WTC11 (cell line): ENCODE results near the gene ZNF660. TPM values are rescaled to one million over a fixed set of nuclear protein-coding genes. Genes with fewer than 3 reads are reported as not detected.
A peak's percentile ranks its signal among the peaks of the same experiment; 100 is the strongest.
"Not testable (repeated sequence)": the region's sequence is repeated elsewhere in the genome, so short reads cannot be mapped to it uniquely, and the experiment has no call there.

Experiments used
- ATAC-seq: fragments of 200-7000 bp; cut with Tn5 transposase; 2 replicates; pipeline ENCODE4 v1.10.0; 2021; ENCODE audit warnings: mild to moderate bottlenecking, moderate library complexity
- CTCF ChIA-PET: fragments of 300-600 bp; sonication (Branson Sonifier 250); formaldehyde crosslinking; loops from one replicate; lab custom pipeline; 2021; ENCODE audit warnings: antibody characterized with exemption; lab: Charles Lee
- POLR2A ChIA-PET: fragments of 350-600 bp; sonication (Branson Sonifier 250); formaldehyde crosslinking; loops from one replicate; lab custom pipeline; 2021; ENCODE audit warnings: antibody characterized with exemption; lab: Charles Lee
- DNase-seq: peaks from one replicate; pipeline ENCODE4 v3.0.0; 2021; ENCODE audit warnings: low spot score
- H3K27ac Mint-ChIP-seq: 2 replicates; pipeline ENCODE4 v1.8.0; 2021; ENCODE audit warnings: mixed read lengths
- H3K27me3 Mint-ChIP-seq: 2 replicates; pipeline ENCODE4 v1.8.0; 2021; ENCODE audit warnings: low read depth, mild to moderate bottlenecking, moderate library complexity, mixed read lengths
- H3K36me3 Mint-ChIP-seq: 2 replicates; pipeline ENCODE4 v1.8.0; 2021; ENCODE audit warnings: mixed read lengths
- H3K4me1 Mint-ChIP-seq: 2 replicates; pipeline ENCODE4 v1.8.0; 2022; ENCODE audit warnings: mixed read lengths
- H3K4me3 Mint-ChIP-seq: 2 replicates; pipeline ENCODE4 v1.8.0; 2021; ENCODE audit warnings: mild to moderate bottlenecking, moderate library complexity, mixed read lengths
- H3K9me3 Mint-ChIP-seq: 2 replicates; pipeline ENCODE4 v1.8.0; 2021; ENCODE audit warnings: mixed read lengths
- ATF1 ChIP-seq: sonication (generic); formaldehyde crosslinking; IDR thresholded peaks from 2 replicates; pipeline ENCODE4 v1.8.1; 2023; ENCODE audit warnings: mild to moderate bottlenecking, moderate library complexity, missing genetic modification reagents
- CREB1 ChIP-seq: sonication (generic); formaldehyde crosslinking; IDR thresholded peaks from 2 replicates; pipeline ENCODE4 v1.8.0; 2023; ENCODE audit warnings: mild to moderate bottlenecking, missing genetic modification reagents
- ELF4 ChIP-seq: sonication (generic); formaldehyde crosslinking; IDR thresholded peaks from 2 replicates; pipeline ENCODE4 v1.8.1; 2022; ENCODE audit warnings: low read depth, mild to moderate bottlenecking, moderate library complexity, missing genetic modification reagents
- FOXJ3 ChIP-seq: sonication (generic); formaldehyde crosslinking; IDR thresholded peaks from 2 replicates; pipeline ENCODE4 v1.9.0; 2021; ENCODE audit warnings: missing genetic modification reagents, mild to moderate bottlenecking, borderline replicate concordance
- FOXK1 ChIP-seq: sonication (generic); formaldehyde crosslinking; IDR thresholded peaks from 2 replicates; pipeline ENCODE4 v1.8.0; 2022; ENCODE audit warnings: mild to moderate bottlenecking, moderate library complexity, missing genetic modification reagents
- FOXP1 ChIP-seq: sonication (generic); formaldehyde crosslinking; IDR thresholded peaks from 2 replicates; pipeline ENCODE4 v1.8.0; 2022; ENCODE audit warnings: missing genetic modification reagents, mild to moderate bottlenecking, moderate library complexity, borderline replicate concordance
- GTF2I ChIP-seq: fragments of 250-450 bp; sonication (Bioruptor Pico); conservative IDR thresholded peaks from 2 replicates; pipeline ENCODE4 v1.4.0; 2021; ENCODE audit warnings: mild to moderate bottlenecking
- HMGA2 ChIP-seq: fragments of 250-450 bp; sonication (Bioruptor Pico); IDR thresholded peaks from 2 replicates; pipeline ENCODE4 v1.4.0; 2021; ENCODE audit warnings: mild to moderate bottlenecking, moderate library complexity
- NFE2L1 ChIP-seq: sonication (generic); formaldehyde crosslinking; IDR thresholded peaks from 2 replicates; pipeline ENCODE4 v1.8.1; 2023; ENCODE audit warnings: missing genetic modification reagents
- RORB ChIP-seq: fragments of 250-450 bp; sonication (Bioruptor Pico); IDR thresholded peaks from 2 replicates; pipeline ENCODE4 v1.9.0; 2021; ENCODE audit warnings: mild to moderate bottlenecking
- SOX15 ChIP-seq: fragments of 250-450 bp; sonication (Bioruptor Pico); IDR thresholded peaks from 2 replicates; pipeline ENCODE4 v1.9.0; 2021; ENCODE audit warnings: mild to moderate bottlenecking
- TCF7 ChIP-seq: sonication (generic); formaldehyde crosslinking; IDR thresholded peaks from 2 replicates; pipeline ENCODE4 v1.8.0; 2022; ENCODE audit warnings: mild to moderate bottlenecking, low read depth, missing genetic modification reagents, moderate library complexity
- TP53 ChIP-seq: sonication (generic); formaldehyde crosslinking; IDR thresholded peaks from 2 replicates; pipeline ENCODE4 v1.8.1; 2023; ENCODE audit warnings: mild to moderate bottlenecking, missing genetic modification reagents
- ZNF138 ChIP-seq: sonication (generic); formaldehyde crosslinking; conservative IDR thresholded peaks from 2 replicates; pipeline ENCODE4 v1.8.1; 2022; ENCODE audit warnings: mild to moderate bottlenecking, moderate library complexity, missing genetic modification reagents
- ZNF219 ChIP-seq: sonication (generic); formaldehyde crosslinking; IDR thresholded peaks from 2 replicates; pipeline ENCODE4 v1.8.0; 2023; ENCODE audit warnings: missing genetic modification reagents, mild to moderate bottlenecking, borderline replicate concordance
- ZNF416 ChIP-seq: fragments of 250-450 bp; sonication (Bioruptor Pico); IDR thresholded peaks from 2 replicates; pipeline ENCODE4 v1.9.0; 2021; ENCODE audit warnings: mild to moderate bottlenecking, inconsistent platforms
- total RNA-seq: library from RNA; stranded (reverse); gene quantifications from 3 replicates; pipeline ENCODE4 v1.2.3, GENCODE V29; 2021
- TF ChIP-seq, protein P1 (sequence below): sonication (generic); formaldehyde crosslinking; IDR thresholded peaks from 2 replicates; pipeline ENCODE4 v1.8.0; 2023; ENCODE audit warnings: mild to moderate bottlenecking, missing genetic modification reagents
- TF ChIP-seq, protein P2 (sequence below): sonication (generic); formaldehyde crosslinking; IDR thresholded peaks from 2 replicates; pipeline ENCODE4 v1.8.0; 2022; ENCODE audit warnings: mild to moderate bottlenecking, missing genetic modification reagents

Gene ZNF660
- total RNA-seq, 1 experiment from 2014 or later, result 9.0 TPM

DNA sequence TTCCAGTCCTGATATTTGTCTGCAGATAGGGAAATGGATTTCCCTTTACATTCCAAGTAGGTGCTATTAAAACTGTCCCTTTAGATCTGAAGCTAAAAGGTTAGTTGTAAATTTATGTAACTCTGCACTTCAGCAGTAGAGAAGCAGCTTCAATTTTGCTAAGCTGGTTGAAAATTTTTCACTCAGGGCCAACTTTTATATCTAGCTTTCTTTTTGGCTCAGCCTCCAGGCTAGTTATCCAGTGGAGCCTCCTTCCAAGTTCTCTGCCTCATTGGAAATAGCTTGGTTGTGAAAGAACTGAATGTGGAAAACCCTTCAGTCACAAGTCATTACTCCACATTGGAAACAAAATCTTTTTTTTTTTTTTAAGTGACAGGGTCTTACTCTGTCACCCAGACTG lies 8.2 kb upstream of the ZNF660 start:
- DNase-seq, result no peak

DNA sequence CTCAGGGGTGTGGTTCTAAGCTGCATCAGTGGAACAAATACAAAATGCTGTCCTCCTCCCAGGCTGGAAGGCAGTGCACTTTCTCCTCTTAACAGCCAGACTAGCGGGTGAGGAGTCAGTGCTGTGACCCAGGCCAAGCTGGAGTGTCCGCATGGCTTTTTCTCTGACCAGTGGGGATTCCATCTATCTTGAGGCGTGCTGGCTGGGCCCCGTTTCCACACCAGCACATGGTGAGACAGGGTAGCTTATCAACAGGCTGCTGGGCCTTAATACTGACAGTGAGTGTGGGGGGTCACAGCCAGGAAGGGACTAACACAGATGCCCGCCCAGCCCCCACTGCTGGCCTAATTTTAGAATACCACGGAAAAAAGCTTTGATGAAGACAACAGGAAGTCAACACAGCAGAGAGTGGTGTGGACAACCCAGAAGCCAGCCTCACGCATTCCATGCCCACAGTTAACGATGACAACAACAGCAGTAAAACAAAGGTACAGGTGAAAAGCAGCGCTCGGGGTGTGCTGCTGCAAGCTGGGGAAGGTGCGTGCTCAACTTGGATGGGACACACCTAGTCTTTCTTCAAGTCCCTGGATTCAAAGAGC lies 7.3 kb upstream of the ZNF660 start:
- DNase-seq, H3K4me1 Mint-ChIP-seq, H3K4me3 Mint-ChIP-seq, POLR2A ChIA-PET, H3K27ac Mint-ChIP-seq, H3K27me3 Mint-ChIP-seq, H3K9me3 Mint-ChIP-seq, ATAC-seq, CTCF ChIA-PET: not testable (repeated sequence)
- peaks cover 19% of the 10 kb centered on the region for H3K36me3 Mint-ChIP-seq

More for the DNA sequence above, 8.2 kb upstream of the ZNF660 start:
- ChIA-PET POLR2A (no interaction called here), CTCF (no interaction called here)
- TF ChIP-seq TCF7 (CRISPR knock-in tag) (no peak), NFE2L1 (CRISPR knock-in tag) (no peak), HMGA2 (CRISPR knock-in tag) (no peak), FOXJ3 (CRISPR knock-in tag) (no peak), FOXK1 (CRISPR knock-in tag) (no peak), ZNF416 (CRISPR knock-in tag) (no peak), CREB1 (CRISPR knock-in tag) (no peak)
- H3K9me3 Mint-ChIP-seq, result peaks cover 5% of the 10 kb centered on the region; the same call in 1 of the 2 replicates
- H3K27ac Mint-ChIP-seq, result no peak overlapping the region
- no peak overlapping the region for H3K4me3 Mint-ChIP-seq
- H3K36me3 Mint-ChIP-seq, result peaks cover 24% of the 10 kb centered on the region
- no peaks in the 10 kb centered on the region for H3K4me1 Mint-ChIP-seq
- H3K27me3 Mint-ChIP-seq, result peaks cover 6% of the 10 kb centered on the region; the same call in 1 of the 2 replicates
- no peak for ATAC-seq

DNA sequence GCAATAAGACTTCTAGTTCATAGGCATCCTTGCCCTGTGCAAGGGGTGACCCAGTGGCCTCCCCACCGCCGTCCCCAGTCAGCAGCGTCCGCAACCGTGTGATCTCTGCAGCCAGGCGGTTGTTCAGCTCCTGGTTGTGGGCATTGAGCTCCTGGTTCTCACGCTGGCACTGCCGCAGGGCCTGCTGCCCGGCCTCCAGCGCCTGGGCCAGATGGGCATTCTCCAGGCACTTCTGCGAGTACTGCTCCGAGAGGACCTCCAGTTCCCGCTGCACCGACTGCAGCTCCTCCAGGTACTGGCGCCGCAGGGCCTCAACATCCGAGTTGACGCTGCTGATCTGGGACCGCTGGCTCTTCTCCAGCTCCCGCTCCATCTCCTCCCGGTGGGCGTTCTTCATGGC lies 6.4 kb upstream of the ZNF660 start:
- DNase-seq, H3K9me3 Mint-ChIP-seq, H3K4me3 Mint-ChIP-seq, POLR2A ChIA-PET, ATAC-seq, H3K27ac Mint-ChIP-seq, CTCF ChIA-PET, H3K4me1 Mint-ChIP-seq: not testable (repeated sequence)
- H3K27me3 Mint-ChIP-seq, result peaks cover 11% of the 10 kb centered on the region
- peaks cover 19% of the 10 kb centered on the region for H3K36me3 Mint-ChIP-seq

DNA sequence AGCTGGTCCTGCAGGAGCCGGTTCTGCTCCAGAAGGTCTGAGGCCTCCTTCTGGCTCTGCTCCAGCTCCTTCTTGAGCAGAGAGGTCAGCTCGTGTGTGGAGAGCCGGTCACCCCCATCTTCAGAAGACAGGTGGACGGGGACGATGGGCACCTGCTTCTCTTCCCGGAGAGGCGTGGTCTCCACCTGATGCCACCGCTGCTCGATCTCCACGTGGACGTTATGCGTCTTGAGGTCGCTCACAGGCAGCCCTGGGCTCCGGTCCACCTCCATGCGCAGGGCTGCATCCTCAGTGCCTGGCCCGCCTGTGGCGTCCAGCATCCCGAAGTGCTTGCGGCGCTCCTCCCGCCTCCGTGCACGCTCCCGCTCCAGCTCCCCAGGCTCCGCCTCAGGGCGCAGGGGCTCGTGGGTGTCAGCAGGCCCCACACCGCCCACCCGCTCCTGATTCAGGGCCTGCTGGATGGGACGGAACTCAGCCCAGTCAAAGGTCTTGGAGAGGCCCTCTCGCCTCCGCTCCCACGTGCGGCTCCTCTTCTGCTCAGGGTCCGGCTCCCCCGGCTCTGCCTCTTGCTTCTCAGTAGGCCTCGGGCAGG lies 5.7 kb upstream of the ZNF660 start:
- ATAC-seq, H3K4me3 Mint-ChIP-seq, CTCF ChIA-PET, DNase-seq, POLR2A ChIA-PET, H3K27ac Mint-ChIP-seq, H3K9me3 Mint-ChIP-seq, H3K4me1 Mint-ChIP-seq: not testable (repeated sequence)
- Mint-ChIP-seq H3K27me3 (peaks cover 14% of the 10 kb centered on the region), H3K36me3 (peaks cover 19% of the 10 kb centered on the region)

DNA sequence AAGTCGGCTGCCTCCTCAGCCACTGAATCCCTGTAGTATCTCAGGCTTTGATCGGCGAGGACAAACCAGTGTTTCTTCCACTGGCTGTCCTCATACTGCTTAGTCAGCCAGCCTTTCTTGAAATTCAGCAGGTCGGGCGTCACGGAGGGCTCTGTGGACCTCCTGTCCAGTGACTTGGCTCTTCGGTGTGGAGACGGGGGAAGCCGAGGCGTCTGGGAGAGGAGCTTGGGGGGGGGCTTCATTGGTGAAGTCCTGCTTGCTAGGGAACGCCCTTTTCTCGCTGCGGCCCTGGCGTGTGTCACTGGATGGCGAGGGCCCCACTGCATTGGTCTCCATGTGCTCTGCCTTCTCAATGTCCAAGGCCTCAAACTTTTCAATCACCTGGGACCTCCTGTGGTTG lies 5.0 kb upstream of the ZNF660 start:
- H3K4me3 Mint-ChIP-seq, DNase-seq, H3K27ac Mint-ChIP-seq, CTCF ChIA-PET, POLR2A ChIA-PET, ATAC-seq, H3K9me3 Mint-ChIP-seq: not testable (repeated sequence)
- peaks cover 14% of the 10 kb centered on the region for H3K27me3 Mint-ChIP-seq
- peaks cover 12% of the 10 kb centered on the region for H3K4me1 Mint-ChIP-seq
- peaks cover 19% of the 10 kb centered on the region for H3K36me3 Mint-ChIP-seq

DNA sequence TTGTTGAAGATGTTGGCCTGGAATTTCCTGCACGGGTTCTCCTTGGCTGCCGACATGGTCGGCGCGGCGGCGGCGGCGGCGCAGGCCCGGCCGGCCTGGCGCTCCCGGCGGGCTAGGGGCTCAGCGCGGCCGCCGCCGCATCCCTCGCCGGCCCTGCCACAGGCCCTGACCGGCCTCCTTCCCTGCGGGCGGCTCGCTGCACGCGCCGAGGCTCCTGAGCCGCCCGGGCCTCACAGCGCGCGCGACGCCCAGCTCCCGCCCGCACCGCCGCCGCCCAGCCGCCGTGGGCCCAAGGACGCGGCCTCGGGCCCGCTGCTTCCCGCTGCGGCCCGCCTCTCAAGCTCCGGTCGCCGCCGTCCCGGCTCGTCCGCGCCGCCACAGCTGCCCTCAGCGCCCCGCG lies 3.8 kb upstream of the ZNF660 start:
- Mint-ChIP-seq H3K36me3 (peaks cover 19% of the 10 kb centered on the region), H3K4me1 (peaks cover 22% of the 10 kb centered on the region), H3K27me3 (peaks cover 14% of the 10 kb centered on the region)
- CTCF ChIA-PET, POLR2A ChIA-PET, H3K4me3 Mint-ChIP-seq, H3K27ac Mint-ChIP-seq, H3K9me3 Mint-ChIP-seq, ATAC-seq: not testable (repeated sequence)
- DNase-seq, result peak; percentile 11

DNA sequence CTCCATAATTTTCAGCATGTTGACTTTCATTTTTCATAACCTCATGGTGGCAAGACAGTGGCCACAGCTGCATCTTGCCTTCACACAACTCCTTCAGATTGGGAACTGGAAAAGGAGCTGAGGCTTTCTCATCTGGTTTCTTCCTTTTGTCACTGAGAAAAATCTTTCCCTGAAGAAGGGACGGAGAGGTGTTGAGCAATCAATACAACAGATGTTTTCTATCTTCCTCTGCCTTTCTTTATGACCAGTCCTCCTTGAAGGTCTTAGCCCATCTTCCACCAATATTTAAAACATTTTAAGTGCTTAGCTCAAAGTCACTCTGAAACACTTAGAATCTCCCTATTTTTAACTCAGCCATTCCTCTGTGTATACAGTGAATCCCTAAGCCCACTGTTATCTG lies 11.9 kb downstream of the ZNF660 start:
- Mint-ChIP-seq H3K36me3 (peaks cover 72% of the 10 kb centered on the region), H3K27ac (no peak overlapping the region), H3K27me3 (no peaks in the 10 kb centered on the region), H3K9me3 (peaks cover 48% of the 10 kb centered on the region), H3K4me3 (no peak overlapping the region), H3K4me1 (no peaks in the 10 kb centered on the region)
- ChIA-PET CTCF (no interaction called here), POLR2A (no interaction called here)
- ATAC-seq (no peak), DNase-seq (no peak)
- TF ChIP-seq ELF4 (CRISPR knock-in tag) (no peak), RORB (no peak), ZNF138 (CRISPR knock-in tag) (no peak), FOXP1 (no peak), ZNF416 (CRISPR knock-in tag) (no peak), TP53 (CRISPR knock-in tag) (no peak), ZNF219 (CRISPR knock-in tag) (no peak), ATF1 (CRISPR knock-in tag) (no peak), GTF2I (CRISPR knock-in tag) (no peak), SOX15 (no peak)
- TF ChIP-seq, protein P1, sequence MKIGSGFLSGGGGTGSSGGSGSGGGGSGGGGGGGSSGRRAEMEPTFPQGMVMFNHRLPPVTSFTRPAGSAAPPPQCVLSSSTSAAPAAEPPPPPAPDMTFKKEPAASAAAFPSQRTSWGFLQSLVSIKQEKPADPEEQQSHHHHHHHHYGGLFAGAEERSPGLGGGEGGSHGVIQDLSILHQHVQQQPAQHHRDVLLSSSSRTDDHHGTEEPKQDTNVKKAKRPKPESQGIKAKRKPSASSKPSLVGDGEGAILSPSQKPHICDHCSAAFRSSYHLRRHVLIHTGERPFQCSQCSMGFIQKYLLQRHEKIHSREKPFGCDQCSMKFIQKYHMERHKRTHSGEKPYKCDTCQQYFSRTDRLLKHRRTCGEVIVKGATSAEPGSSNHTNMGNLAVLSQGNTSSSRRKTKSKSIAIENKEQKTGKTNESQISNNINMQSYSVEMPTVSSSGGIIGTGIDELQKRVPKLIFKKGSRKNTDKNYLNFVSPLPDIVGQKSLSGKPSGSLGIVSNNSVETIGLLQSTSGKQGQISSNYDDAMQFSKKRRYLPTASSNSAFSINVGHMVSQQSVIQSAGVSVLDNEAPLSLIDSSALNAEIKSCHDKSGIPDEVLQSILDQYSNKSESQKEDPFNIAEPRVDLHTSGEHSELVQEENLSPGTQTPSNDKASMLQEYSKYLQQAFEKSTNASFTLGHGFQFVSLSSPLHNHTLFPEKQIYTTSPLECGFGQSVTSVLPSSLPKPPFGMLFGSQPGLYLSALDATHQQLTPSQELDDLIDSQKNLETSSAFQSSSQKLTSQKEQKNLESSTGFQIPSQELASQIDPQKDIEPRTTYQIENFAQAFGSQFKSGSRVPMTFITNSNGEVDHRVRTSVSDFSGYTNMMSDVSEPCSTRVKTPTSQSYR, result no peak
- TF ChIP-seq, protein P2, sequence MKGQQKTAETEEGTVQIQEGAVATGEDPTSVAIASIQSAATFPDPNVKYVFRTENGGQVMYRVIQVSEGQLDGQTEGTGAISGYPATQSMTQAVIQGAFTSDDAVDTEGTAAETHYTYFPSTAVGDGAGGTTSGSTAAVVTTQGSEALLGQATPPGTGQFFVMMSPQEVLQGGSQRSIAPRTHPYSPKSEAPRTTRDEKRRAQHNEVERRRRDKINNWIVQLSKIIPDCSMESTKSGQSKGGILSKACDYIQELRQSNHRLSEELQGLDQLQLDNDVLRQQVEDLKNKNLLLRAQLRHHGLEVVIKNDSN (CRISPR knock-in tag), result no peak
